Left ventricle myocardium superior (tissue), 1 donor: ENCODE measurements around the gene GUCA1A. TPM values are rescaled to one million over a fixed set of nuclear protein-coding genes. Genes with fewer than 3 reads are reported as not detected.
"Not testable (repeated sequence)": the region's sequence is repeated elsewhere in the genome, so short reads cannot be mapped to it uniquely, and the experiment has no call there.

Source experiments
- ATAC-seq: fragments of 200-7000 bp; cut with Tn5 transposase; one replicate; pipeline ENCODE4 v1.9.1; 2020; ENCODE audit warnings: mild to moderate bottlenecking, moderate library complexity
- DNase-seq: peaks from one replicate; pipeline ENCODE4 v3.0.0-alpha.2; 2020
- intact Hi-C: fragments of 100-400 bp; cut with micrococcal nuclease; formaldehyde crosslinking; loops from one replicate; pipeline ENCODE4 v1.11.0; 2022
- total RNA-seq: library from RNA; stranded (reverse); fragmentation: NEBNext Ultra II Directional; extraction: Animal tissue kit (Norgen Biotek cat#: 25700); gene quantifications from one replicate; pipeline ENCODE4 v1.2.1, GENCODE V29; 2021
- donor health status: DM: no; HTN: yes; CAD: no; lungs with severe emphysema.

GUCA1A gene
- total RNA-seq, 1 donor from 2014 or later, result not detected

- no peak for ATAC-seq
- DNase-seq, result no peak
- intact Hi-C loops, result loop anchor here (5.0 kb wide), 1 partner anchor 91 kb away; no protein-coding TSS in a partner anchor
Measured at GRCh38 chr6:42168650-42169049, 4.5 kb upstream of the GUCA1A start.

GRCh38 chr6:42169780-42170179 is 3.4 kb upstream of the GUCA1A start:
- not testable (repeated sequence) for DNase-seq, ATAC-seq
- intact Hi-C loops, result loop anchor here (5.0 kb wide), 1 partner anchor 92 kb away; no protein-coding TSS in a partner anchor

GRCh38 chr6:42171813-42172581 is 1.2 kb upstream of the GUCA1A start:
- DNase-seq, result no peak

GRCh38 chr6:42175860-42176259 is 2.7 kb downstream of the GUCA1A start:
- intact Hi-C loops, result no loop called here
- ATAC-seq (no peak), DNase-seq (no peak)

More at GRCh38 chr6:42171813-42172581, 1.2 kb upstream of the GUCA1A start:
- ATAC-seq, result no peak
- intact Hi-C loops, result no loop called here

- intact Hi-C loops, result no loop called here
- no peak for DNase-seq
- no peak for ATAC-seq
Measured at GRCh38 chr6:42176981-42177380, 3.8 kb downstream of the GUCA1A start.

GRCh38 chr6:42177514-42178364 is 4.6 kb downstream of the GUCA1A start:
- ATAC-seq (no peak), DNase-seq (no peak)
- intact Hi-C loops, result no loop called here

GRCh38 chr6:42179261-42179944 is 6.2 kb downstream of the GUCA1A start:
- ATAC-seq (no peak), DNase-seq (no peak)
- intact Hi-C loops, result no loop called here

- no peak for ATAC-seq
- intact Hi-C loops, result no loop called here
Measured at GRCh38 chr6:42179945-42180313, 6.8 kb downstream of the GUCA1A start.

GRCh38 chr6:42182101-42182500 is 8.9 kb downstream of the GUCA1A start:
- DNase-seq, result no peak
- ATAC-seq, result no peak
- intact Hi-C loops, result no loop called here

More at GRCh38 chr6:42179945-42180313, 6.8 kb downstream of the GUCA1A start:
- DNase-seq, result no peak

GRCh38 chr6:42184475-42184874 is 11.3 kb downstream of the GUCA1A start:
- no peak for ATAC-seq
- intact Hi-C loops, result no loop called here
- no peak for DNase-seq

- DNase-seq, result no peak
- peak; percentile 66 for ATAC-seq
- intact Hi-C loops, result no loop called here
Measured at GRCh38 chr6:42185597-42185996, 12.4 kb downstream of the GUCA1A start.

GRCh38 chr6:42188406-42188805 is 15.2 kb downstream of the GUCA1A start:
- DNase-seq (no peak), ATAC-seq (no peak)
- intact Hi-C loops, result no loop called here

GRCh38 chr6:42190554-42191183 is 17.5 kb downstream of the GUCA1A start:
- ATAC-seq, result peak; percentile 43
- DNase-seq, result no peak
- intact Hi-C loops, result no loop called here

- ATAC-seq, DNase-seq, intact Hi-C loops: not testable (repeated sequence)
Measured at GRCh38 chr6:42192385-42192784, 19.2 kb downstream of the GUCA1A start.

- intact Hi-C loops, result no loop called here
- no peak for DNase-seq
- no peak for ATAC-seq
Measured at GRCh38 chr6:42193491-42193894, 20.3 kb downstream of the GUCA1A start.

- no peak for DNase-seq
- intact Hi-C loops, result no loop called here
- ATAC-seq, result no peak
Measured at GRCh38 chr6:42194056-42194455, 20.9 kb downstream of the GUCA1A start.

GRCh38 chr6:42195415-42195814 is 22.3 kb downstream of the GUCA1A start:
- no peak for ATAC-seq
- intact Hi-C loops, result no loop called here
- no peak for DNase-seq

GRCh38 chr6:42197555-42198362 is 24.6 kb downstream of the GUCA1A start:
- intact Hi-C loops, result no loop called here
- no peak for DNase-seq
- ATAC-seq, result no peak
